ENCODE measurements around the gene CPOX.

Gene CPOX

DNA sequence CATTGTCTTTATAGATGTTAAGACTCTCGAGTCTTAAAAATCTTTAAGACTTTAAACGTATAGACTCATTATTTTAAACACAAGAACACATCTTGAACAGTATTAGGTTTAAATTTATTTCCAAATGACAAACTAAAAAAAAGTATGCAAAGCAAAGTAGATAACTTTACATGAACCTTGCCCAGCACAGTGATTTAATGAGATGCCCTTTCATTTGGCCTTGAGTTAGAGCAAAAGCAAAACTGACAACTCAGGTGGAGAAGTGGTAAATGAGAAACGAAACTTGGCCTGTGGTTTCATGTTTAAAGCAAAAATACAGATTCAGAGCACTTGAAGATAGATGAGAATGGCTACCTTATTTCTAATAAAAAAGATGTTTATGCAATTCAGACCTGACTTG, 53.1 kb downstream of the CPOX start:
- no peak overlapping the region for H3K4me3 ChIP-seq (ENCODE audit: low read length)
- DNase-seq (ENCODE audit: low read depth), result no peak
- TF ChIP-seq CTCF (IDR thresholded peaks at IDR 0.05; ENCODE audit: insufficient read depth, low read depth, low read length, missing control alignments), result no peak

DNA sequence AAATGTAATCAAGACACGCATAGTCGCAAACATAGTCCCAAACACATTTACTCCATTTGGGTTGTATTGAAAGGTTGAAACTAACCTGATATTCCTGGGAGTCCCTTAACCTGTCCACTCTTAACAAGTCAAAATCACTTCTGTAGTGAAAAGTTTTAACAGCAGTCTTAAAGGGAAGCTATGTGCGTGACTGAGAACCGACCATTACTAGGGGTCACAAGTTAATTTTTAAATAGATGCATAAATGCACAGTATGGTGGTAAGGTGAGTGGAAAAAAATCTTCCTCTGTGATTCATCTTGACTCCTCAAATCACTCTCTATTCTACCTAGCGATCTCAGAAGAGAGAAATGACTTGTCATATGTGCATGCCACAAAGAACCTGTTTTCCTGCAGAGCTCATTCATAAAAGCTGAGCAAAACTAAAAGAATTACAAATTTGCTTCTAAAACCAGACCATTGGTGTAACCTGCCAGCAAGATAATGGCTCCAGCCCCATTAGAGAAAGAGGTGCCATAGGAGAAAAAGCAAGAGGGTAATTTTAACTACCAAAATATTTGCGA, 56.9 kb downstream of the CPOX start:
- DNase-seq (ENCODE audit: low read depth), result peak; percentile 44
- H3K4me3 ChIP-seq (ENCODE audit: low read length), result no peak overlapping the region
- no peak for TF ChIP-seq CTCF (IDR thresholded peaks at IDR 0.05; ENCODE audit: insufficient read depth, low read depth, low read length, missing control alignments)

- TF ChIP-seq CTCF (IDR thresholded peaks at IDR 0.05; ENCODE audit: insufficient read depth, low read depth, low read length, missing control alignments), result no peak
- H3K4me3 ChIP-seq (ENCODE audit: low read length), result no peak overlapping the region
- DNase-seq (ENCODE audit: low read depth), result no peak
Observed at GRCh38 chr3:98534734-98535133, 58.7 kb downstream of the CPOX start.

DNA sequence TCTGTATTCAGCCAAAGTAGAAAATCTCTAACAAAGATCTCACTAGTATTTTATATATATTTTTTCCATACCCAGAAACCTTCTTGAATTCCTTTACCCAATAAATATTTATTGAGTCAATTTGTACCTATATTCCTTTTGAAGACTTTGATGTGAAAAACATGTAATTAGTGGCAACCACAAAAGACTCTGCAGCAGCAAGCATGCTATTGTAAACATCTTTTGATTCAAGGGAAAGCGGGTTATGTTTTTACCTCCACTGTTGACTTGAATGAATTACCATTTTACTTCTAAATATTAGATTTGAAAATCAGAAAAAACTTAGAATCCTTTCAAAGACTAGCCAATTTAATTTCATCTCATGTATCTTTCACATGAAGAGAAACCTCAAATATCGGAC, 59.2 kb downstream of the CPOX start:
- H3K4me3 ChIP-seq (ENCODE audit: low read length), result no peak overlapping the region
- no peak for TF ChIP-seq CTCF (IDR thresholded peaks at IDR 0.05; ENCODE audit: insufficient read depth, low read depth, low read length, missing control alignments)
- no peak for DNase-seq (ENCODE audit: low read depth)

DNA sequence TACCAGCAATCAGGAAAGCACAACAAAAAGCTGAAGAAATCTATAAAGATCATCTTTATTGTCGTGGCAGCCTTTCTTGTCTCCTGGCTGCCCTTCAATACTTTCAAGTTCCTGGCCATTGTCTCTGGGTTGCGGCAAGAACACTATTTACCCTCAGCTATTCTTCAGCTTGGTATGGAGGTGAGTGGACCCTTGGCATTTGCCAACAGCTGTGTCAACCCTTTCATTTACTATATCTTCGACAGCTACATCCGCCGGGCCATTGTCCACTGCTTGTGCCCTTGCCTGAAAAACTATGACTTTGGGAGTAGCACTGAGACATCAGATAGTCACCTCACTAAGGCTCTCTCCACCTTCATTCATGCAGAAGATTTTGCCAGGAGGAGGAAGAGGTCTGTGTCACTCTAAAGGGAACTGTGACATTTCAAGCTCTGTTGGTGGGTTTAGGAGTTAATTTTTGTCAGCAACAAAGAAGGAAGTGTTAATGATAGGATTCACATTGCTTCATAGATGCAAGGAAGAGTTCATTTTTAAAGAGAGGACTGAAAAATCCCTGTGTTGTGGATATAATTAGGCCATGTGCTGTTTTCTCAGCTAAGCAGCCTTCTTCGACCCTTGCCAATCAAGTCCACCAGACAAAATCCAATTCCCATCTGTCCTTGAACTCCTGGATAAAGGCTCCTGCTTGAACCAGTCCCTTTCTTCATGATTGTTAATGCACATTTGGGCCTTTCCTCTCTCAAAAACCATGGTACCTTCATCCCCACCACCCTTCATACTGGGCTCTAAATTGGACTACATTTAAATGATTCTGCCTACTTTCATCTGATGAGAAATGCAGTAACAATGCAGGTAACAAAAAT, 60.5 kb downstream of the CPOX start:
- DNase-seq (ENCODE audit: low read depth), result no peak
- TF ChIP-seq CTCF (IDR thresholded peaks at IDR 0.05; ENCODE audit: insufficient read depth, low read depth, low read length, missing control alignments), result no peak
- H3K4me3 ChIP-seq (ENCODE audit: low read length), result no peak overlapping the region

- H3K4me3 ChIP-seq (ENCODE audit: low read length), result no peak overlapping the region
- TF ChIP-seq CTCF (IDR thresholded peaks at IDR 0.05; ENCODE audit: insufficient read depth, low read depth, low read length, missing control alignments), result no peak
- no peak for DNase-seq (ENCODE audit: low read depth)
Observed at GRCh38 chr3:98532275-98532637, 61.2 kb downstream of the CPOX start.
